GM21723 (cell line): ENCODE results near the gene CDCP2.

Experiments
- ATAC-seq: cut with Tn5 transposase; IDR thresholded peaks from one replicate; pipeline ENCODE4 v1.9.1; 2021; ENCODE audit warnings: mild to moderate bottlenecking, moderate library complexity; ENCODE audit not compliant: unreplicated experiment

Gene CDCP2

DNA sequence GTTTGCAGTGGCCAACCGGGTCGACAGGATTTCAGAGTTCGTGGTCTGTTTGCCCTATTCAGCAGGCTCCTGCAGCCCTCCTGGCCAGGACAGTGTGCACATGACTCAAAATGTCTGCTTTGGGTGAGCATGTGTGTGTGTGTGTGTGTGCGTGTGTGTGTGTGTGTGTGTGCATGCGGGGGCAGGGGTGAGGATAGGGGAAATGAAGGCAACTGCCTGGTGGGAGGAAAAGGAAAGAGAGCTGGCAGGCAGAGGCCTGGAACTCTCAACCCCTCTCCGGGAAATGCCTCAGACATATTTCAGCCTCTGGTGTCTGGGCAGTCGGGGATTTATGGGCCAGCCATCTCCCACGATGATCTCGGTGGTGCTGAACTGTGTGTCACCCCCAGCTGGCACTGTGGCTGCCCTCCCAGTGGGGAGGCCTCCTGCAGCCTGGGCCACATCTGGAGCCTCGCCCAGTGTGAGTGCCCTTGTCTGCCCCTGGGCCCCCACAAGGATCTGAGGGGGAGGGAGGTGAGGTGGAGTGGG lies 15.2 kb downstream of the CDCP2 start:
- no peak for ATAC-seq

DNA sequence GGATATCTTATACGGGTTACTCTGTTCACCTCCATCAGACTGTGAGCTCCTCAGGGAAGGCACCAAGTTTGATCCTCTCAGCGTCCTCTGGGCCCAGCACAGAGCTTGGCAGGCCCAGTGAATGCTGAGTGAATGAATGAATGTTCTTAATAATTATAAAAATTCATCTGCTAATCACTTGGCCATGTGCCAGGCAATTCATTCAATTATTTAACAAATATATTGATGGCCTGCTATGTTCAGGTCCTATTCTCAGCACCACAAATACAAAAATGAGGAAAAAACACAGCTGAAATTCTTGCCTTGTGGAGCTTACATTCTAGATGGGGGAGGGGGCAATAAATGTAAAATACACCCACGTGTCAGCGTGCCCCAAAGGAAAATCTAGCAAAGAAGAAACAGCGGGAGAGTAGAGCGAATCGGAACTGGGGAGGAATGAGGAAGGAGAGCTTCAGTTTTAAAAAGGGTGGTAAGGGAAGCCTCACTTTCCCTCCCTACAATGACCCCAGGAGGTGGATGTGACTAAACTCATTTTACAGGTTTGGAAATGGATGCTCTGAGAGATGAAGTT lies 15.8 kb downstream of the CDCP2 start:
- ATAC-seq = no peak

DNA sequence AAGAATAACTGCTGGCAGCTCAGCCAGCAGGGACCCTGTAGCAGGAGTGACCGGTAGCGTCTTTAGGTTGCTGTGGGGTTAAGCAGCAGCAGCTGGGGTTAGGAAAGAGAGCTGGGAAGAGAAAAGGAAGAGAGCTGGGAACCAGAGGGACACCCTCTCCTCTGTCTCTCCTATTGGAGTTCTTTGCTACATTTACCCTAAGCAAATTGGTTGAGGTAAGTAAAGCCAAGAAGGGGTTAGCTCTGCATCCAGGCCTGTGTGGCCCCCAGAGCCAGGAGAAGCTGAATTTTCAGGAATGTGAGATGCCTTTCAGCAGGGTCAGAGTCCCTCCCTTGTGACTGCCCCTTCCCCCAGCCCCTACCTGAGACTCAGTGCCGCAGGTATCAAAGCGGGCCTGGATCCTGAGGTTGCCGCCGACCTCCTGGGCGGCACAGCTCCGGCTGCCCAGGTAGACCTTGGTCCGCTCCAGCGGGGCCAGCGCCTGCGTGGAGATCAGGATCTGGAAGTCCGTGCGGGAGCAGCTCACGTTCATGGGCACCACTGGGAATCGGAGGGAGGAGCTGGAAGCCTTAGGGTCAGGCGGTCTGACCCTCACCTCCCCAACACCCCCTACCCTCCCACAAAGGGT lies 16.4 kb downstream of the CDCP2 start:
- no peak for ATAC-seq

DNA sequence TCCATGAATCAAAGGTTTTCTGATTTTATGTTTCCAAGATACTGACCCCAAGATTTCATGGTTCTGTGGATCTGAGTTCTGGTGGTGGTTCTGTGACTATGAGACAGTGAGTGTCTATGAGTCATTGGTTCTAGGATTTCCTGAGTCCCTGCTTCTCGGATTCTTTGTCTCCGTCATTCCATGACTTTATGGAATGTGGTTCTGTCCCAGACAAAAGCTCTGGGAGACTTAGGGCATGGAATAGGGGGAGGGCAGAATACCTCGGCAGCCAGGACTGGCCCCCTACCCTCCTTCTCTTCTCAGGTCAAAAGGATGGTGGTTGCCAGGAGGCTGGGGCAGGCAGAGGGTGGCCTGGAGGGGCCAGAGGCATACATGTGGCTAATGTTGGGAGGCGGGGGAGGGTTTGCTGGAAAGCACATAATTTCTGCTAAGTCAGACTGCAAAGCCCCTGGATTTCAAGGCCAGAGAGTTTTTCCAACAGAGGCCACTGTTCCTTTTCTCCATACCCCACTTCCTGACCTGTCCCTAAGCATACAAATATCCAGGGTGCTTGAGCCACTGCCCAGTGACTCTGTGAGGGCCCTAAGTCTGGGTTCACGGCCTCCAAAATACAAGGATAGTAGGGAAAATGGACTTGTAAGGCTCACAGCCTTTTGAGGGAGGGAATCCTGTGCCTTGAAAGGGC lies 17.2 kb downstream of the CDCP2 start:
- no peak for ATAC-seq

DNA sequence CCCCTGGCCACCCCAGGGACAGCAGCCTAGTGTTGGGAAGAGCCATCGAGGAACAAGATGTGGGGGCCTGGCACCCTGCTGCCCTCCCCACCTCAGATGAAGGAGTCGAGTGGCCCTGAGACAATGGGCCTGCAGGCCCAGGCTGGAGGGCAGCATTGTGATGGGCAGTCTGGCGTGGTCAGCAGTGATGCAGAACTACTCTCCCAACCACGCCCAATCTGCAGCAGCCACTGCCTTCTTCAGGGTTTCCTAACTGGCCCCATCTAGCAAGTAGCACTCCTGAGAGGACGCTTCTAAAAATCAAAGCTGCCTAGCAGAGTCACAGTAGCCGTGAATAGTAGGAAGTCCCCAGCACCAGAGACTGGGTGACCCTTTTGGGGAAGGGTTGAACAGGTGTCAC lies 18.5 kb downstream of the CDCP2 start:
- no peak for ATAC-seq

DNA sequence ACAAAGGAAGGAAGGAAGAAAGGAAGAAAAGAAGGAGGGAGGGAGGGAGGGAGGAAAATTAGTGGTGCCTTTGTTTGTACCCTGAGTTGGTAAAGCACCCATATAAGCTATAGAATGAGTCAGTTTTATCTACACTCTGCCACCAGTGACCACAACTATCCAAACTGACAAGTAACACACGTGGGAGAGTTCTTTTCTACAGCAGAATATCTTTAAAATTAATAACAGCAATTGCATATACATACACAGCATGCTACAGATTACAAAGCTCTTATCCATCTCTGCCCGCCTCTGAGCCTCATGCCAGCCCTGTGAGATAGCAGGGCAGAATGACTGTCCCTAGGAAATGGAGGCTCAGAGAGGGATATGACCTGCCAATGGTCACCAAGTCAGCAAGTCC lies 20.3 kb downstream of the CDCP2 start:
- no peak for ATAC-seq

DNA sequence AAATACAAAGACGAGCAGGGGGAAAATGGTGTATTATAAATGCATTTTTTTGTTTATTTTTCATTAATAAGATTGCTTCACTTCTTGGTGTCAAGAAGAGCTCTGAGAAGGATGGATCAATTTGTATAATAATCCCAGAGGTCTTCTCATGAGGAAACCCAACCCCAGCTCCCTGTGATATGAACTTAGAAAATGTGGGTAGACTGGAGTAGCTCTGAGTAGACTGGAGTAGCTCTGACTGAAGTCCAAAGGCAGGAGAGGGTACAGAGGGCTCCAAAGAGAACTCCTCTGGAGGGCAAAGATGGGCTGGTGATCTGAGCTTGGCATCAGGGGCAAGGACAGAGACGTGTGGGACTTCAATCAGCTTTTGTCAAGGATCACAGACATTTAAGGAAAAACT lies 21.4 kb downstream of the CDCP2 start:
- ATAC-seq = no peak

DNA sequence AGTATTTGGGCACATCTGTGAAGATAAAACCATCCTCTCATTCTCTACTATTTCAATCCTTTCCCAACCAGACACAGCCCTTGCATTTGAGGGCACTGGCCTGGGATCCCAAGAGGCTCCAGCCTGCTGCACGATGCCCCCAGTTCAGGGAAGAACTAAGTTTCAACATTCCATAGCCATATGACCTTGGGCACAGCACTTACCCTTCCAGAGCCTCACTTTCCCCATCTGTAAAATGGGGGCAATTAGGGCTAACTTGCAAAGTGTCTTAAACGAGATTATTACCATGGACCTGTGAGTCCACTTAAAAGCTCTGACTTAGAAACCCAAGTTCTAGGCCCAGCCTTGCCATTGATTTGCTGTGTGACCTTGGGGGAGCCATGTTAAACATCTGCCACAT lies 22.9 kb downstream of the CDCP2 start:
- ATAC-seq = no peak

DNA sequence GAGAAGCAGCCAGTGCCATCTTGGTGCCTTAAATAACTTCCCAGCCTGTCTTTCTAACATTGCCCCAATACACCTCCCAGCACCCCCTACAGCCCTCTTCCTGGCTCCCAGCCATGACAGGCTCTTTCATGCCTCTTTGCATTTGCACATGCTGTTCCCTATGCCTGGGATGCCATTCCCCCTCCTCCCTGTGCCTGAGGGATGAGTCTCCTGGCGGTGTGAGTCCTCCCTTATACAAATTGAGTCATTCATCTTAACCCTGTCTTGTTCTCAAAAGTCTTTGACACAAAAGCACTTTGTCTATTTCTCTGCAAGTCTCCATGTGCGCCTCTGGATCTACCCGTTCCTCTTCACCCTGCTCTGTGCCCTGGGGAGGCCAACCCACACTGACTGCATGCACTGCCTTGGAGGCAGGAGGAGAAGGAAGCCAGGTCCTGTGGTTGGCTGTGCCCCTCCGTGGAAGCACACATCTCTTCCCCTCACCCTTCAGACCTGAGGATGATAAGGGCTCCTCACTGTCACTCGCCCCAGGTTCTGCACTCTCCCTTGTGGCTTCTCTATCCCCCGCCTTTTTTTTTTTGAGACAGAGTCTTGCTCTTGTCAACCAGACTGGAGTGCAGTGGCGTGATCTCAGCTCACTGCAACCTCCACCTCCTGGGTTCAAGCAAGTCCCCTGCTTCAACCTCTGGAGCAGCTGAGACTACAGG lies 25.1 kb downstream of the CDCP2 start:
- no peak for ATAC-seq

DNA sequence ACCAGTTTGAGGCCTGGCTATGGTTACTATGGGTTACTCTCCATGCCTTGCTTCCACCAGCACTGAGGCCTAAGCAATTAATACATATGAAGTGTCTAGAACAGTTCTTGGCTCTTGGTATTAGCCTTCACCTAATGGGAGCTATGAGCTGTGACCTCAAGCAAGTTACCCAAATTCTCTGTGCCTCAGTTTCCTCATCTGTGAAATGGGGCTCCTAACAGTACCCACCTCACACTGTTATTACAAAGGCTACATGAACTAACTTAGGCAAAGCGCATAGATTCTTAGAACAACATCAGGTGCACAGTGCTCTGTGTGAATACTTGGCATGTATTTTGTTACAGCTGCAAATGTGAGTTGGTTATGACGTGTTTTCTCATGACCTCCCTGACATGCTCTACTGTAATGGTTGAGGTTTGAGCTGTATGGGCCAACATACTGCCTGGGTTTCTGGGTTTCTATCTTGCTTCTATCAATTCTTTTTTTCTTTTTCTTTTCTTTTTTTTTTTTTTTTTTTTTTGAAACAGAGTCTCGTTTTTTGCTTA lies 26.5 kb downstream of the CDCP2 start:
- no peak for ATAC-seq

DNA sequence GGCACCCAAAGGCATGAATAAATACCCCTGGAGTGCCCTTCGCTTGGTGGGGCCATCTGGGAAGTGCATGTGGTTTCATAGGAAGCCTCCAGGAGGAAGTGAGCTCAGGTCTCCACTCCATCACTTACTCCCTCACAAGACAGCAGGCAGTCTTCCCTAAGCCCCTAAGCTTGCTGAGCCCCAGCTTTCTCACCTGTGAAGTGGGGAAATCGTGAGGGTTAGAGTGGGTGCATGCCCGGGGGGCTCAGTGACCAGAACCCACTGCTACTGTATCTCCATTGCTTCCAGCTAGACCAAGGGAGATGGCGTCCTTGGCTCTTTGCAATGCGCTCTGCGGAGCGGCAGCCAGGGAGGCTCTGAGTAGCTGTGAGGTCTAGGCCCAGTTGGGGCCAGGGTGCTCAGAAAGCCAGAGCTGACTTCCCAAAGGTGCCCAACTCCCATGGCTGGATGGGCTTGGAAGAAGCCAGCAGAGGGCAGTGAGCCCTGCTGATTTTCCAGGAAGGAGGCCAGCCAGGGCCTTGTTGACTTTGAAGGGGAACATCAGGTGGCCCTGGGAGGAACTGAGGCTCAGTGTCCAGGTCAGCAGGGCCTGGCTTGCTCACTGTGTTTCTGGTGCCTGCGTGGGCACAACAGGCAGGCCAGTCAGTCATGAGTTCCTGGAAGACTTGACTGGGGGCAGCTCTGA lies 27.3 kb downstream of the CDCP2 start:
- ATAC-seq = no peak

DNA sequence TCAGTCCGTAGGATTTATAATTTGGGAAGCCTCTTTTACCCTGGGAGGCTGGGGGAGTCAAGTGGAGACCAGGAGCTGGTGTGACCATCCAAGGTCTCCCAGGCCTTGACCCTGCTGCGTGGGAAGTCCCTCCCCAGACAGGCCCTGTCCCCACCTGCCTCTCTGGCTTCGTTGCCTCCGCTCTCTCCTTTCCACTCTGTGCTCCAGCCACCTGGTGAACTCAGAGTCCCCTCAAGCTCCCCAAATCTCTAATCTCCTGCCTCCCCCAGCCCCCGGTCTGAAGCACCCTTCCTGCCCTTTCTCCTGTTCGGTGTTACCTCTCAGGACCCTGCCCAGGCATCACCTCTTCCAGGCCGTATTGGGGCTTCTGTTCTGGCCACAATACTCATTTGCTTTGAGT lies 27.9 kb downstream of the CDCP2 start:
- no peak for ATAC-seq

DNA sequence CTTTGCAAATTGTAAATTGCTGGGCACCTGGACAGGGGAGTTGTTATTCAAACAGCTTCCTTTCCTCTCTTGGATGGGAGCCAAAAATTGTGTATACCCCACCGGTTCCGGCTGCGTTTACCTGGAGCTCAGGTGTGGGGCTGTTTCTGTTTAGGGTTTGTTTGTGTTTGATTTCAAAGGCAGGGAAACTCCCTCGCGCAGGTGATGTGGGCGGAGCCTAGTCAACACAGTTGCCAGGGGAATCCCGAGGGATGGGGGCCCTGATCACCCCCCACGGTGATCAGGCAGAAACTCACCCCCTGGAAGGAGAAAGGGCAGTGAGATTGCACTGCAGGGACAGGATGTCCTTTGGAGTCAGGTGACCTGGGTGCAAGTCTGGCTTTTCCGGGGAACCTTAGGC lies 28.3 kb downstream of the CDCP2 start:
- no peak for ATAC-seq

DNA sequence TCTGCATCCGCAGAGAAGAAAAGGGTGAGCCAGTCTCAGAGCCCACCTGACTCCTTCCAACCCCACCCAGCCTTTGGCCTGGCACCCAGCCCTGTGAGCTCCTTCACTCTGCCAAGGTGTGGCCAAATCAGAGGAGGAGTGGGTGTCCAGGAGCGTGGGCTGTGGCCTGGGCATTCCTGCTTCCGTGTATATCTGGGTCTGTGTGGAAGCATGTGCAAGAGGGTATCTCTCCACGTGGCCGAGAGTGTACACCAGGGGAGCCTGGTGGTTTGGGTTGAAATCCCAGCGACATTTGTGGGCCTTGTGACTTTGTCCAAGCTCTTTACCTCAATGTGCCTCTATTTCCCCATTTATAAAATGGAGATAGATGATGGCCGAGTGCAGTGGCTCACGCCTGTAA lies 29.8 kb downstream of the CDCP2 start:
- no peak for ATAC-seq

DNA sequence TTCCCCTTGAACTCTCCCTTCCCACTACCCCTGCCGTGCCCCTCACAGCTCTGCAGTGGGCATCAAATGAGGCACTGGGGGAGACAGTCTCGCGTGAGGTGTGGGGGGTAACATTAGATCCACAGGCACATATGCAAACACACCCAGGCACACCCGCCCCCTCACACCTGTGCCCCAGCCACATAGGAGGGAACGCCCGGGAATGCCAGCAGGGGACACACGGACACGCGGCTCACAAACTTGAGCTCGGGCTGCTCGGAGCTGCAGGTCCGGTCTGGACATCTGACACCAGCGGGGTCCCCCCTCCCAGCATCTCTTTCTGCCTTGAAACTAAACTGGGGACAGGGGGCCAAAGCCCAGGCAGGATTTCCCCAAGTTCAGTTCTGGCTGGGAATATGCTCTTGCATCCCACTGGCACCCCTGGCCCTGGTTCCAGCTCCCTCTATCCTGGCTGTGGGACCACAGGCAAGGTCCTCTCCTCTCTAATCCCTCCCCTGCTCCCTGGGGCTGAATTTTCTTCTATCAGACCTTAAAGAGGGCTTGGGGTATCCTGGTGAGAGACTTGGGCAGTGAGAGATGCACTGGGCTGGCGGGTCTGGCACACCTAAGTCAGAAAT lies 30.6 kb downstream of the CDCP2 start:
- no peak for ATAC-seq

DNA sequence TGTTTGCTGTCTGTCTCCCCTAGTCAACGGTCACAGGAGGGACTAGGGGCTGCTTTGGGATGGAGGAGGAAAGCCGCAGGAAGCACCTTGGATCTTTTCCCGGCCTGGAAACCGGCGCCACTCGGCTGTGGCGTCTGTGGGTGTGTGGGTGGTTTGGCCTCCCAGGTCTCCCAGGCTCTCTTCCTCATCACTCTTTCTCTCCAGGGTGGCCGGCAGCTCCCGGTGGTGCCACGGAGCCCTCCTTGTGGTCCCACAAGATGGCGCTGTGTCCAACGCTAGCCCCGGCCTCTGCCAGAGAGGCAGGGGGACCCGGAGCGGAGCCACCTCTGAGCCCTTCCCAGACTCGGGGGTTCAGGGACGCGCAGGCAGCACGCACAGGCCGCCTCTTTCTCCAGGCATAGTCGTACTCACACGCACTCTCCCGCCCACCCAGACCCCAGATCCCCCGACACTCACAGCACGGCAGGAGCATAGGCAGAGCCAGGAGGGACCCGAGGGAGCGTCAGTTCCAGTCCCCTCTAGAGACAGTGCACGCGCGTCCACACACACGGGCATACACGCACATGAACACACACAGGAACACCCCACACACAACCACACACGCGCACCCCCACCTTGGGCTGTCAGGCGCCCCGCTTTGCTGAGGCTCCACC lies 31.2 kb downstream of the CDCP2 start:
- no peak for ATAC-seq

DNA sequence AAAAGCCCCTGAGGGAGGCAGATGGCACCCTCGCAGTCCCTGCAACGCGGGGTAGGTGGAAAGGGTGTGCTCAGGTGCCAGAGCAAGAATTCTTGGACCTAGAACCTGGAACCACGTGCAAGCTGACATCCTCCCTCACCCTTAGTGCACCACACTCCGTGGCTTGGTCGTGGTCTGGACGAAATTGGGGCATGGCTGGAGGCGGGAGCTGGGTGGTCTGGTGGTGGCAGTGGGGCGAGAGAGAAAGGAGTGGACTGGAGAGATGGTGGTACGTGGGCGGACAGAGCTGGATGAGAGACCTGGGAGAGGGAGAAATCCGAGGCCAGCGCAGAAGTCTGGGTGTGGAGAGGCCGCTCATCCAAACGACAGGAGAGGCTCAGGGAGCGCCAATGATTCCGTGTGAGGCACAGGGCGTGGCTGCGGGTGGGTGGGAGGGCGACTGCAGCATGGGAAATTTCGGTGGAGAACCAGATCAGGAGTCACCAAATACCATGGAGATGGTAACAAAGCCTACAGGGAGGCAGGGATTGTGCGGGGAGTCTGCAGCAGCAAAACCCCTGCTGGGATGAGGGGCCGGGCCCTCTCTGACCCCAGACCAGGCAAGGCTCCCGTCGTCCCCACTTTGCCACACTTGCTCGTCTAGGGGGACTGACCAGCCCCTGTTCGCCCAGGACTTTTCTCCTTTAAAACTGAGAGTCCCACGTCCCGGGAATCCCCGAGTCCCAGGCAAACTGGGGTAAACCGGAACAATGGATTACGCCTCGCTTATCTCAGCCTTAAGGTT lies 31.9 kb downstream of the CDCP2 start:
- ATAC-seq = no peak

DNA sequence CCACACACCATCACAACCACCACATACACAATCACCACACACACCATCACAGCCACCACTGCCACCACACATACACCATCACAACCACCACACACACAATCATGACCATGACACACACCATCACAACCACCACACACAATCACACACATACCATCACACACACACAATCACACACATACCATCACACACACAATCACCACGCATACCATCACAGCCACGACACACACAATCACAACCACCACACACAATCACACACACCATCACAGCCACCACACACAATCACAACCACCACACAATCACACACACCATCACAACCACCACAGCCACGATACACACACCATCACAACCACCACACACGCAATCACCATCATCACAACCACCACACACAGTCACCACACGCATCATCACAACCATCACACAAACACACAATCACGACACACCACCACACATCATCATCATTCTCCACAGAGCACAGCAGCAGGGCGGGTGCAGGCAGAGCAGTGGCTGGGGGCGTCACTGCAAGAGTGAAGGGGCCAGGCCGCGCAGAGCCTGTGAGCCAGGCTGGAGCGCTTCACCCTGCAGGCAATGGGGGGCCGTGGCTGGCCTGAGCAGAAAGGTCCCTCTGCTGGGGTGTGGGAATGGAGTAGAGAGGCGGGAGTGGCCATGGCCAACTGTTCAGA lies 32.6 kb downstream of the CDCP2 start:
- ATAC-seq = no peak

DNA sequence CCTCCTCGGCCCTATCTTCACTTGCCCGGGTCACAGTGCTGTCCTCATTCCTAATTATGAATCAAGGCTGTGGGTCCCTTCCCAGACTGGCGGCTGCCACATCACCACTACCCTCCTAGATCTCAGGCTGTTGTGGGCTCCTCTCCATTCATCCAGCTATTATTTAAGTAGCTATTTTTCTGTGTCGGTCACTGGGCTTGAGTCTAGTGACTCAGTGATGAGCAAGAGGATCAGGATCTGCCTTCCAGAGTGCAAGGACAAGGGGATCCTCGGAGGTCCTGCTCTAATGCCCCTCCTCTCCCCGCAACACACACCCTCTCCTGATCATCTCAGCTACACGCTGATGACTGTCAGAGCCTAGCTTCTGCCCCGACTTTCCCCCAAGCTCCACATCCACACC lies 34.1 kb downstream of the CDCP2 start:
- no peak for ATAC-seq
